ENCODE measurements around the gene EPB41L5. TPM values are rescaled to one million over a fixed set of nuclear protein-coding genes. Genes with fewer than 3 reads are reported as not detected.

Gene EPB41L5
- total and polyA plus RNA-seq, 10 of the 15 experiments (the other 5 are each of a cell fraction or from before 2014, with no cell fraction given), result 2.1 to 20.4 (median 8.2) TPM

DNA sequence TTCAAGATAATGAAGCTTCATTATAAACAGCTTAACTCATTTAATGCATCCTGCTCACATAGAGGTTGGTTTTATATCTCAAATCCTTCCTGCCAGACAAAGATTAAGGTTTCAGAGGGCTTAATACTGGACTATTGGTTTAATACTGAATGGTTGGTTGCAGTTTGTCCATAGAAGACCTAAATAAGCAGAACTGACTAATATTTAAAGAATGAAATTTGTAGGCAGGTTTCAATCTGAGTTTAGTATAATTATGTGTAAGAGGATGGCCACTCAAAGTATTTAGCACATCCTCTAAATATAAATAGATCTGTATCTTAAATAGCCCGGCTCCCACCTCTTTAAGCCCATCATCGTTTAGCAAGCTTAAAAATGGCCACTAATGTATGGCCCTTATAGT is 92.5 kb downstream of the EPB41L5 start (continued):
- TF ChIP-seq, protein P1, sequence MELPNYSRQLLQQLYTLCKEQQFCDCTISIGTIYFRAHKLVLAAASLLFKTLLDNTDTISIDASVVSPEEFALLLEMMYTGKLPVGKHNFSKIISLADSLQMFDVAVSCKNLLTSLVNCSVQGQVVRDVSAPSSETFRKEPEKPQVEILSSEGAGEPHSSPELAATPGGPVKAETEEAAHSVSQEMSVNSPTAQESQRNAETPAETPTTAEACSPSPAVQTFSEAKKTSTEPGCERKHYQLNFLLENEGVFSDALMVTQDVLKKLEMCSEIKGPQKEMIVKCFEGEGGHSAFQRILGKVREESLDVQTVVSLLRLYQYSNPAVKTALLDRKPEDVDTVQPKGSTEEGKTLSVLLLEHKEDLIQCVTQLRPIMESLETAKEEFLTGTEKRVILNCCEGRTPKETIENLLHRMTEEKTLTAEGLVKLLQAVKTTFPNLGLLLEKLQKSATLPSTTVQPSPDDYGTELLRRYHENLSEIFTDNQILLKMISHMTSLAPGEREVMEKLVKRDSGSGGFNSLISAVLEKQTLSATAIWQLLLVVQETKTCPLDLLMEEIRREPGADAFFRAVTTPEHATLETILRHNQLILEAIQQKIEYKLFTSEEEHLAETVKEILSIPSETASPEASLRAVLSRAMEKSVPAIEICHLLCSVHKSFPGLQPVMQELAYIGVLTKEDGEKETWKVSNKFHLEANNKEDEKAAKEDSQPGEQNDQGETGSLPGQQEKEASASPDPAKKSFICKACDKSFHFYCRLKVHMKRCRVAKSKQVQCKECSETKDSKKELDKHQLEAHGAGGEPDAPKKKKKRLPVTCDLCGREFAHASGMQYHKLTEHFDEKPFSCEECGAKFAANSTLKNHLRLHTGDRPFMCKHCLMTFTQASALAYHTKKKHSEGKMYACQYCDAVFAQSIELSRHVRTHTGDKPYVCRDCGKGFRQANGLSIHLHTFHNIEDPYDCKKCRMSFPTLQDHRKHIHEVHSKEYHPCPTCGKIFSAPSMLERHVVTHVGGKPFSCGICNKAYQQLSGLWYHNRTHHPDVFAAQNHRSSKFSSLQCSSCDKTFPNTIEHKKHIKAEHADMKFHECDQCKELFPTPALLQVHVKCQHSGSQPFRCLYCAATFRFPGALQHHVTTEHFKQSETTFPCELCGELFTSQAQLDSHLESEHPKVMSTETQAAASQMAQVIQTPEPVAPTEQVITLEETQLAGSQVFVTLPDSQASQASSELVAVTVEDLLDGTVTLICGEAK (IDR thresholded peaks at IDR 0.05; ENCODE audit: borderline replicate concordance), result no peak
- TF ChIP-seq, protein P2, sequence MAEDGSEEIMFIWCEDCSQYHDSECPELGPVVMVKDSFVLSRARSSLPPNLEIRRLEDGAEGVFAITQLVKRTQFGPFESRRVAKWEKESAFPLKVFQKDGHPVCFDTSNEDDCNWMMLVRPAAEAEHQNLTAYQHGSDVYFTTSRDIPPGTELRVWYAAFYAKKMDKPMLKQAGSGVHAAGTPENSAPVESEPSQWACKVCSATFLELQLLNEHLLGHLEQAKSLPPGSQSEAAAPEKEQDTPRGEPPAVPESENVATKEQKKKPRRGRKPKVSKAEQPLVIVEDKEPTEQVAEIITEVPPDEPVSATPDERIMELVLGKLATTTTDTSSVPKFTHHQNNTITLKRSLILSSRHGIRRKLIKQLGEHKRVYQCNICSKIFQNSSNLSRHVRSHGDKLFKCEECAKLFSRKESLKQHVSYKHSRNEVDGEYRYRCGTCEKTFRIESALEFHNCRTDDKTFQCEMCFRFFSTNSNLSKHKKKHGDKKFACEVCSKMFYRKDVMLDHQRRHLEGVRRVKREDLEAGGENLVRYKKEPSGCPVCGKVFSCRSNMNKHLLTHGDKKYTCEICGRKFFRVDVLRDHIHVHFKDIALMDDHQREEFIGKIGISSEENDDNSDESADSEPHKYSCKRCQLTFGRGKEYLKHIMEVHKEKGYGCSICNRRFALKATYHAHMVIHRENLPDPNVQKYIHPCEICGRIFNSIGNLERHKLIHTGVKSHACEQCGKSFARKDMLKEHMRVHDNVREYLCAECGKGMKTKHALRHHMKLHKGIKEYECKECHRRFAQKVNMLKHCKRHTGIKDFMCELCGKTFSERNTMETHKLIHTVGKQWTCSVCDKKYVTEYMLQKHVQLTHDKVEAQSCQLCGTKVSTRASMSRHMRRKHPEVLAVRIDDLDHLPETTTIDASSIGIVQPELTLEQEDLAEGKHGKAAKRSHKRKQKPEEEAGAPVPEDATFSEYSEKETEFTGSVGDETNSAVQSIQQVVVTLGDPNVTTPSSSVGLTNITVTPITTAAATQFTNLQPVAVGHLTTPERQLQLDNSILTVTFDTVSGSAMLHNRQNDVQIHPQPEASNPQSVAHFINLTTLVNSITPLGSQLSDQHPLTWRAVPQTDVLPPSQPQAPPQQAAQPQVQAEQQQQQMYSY (CRISPR knock-in tag; IDR thresholded peaks at IDR 0.05), result no peak
- TF ChIP-seq ZNF384 (IDR thresholded peaks at IDR 0.05; ENCODE audit: borderline replicate concordance, low read depth, low read length) (no peak), NFYA (IDR thresholded peaks at IDR 0.05; ENCODE audit: borderline replicate concordance, low read depth, low read length) (no peak), CBX5 (IDR thresholded peaks at IDR 0.05; ENCODE audit: low read depth) (peak; percentile 49; the same call in 1 of the 2 replicates), TCF7 (IDR thresholded peaks at IDR 0.05; ENCODE audit: borderline replicate concordance) (0 out of 2 replicates have a peak, but pooled peaks have one; percentile 19), KLF5 (IDR thresholded peaks at IDR 0.05; ENCODE audit: partially characterized antibody) (no peak), CREM (IDR thresholded peaks at IDR 0.05; ENCODE audit: low read depth) (peak; percentile 80; the same call in 1 of the 2 replicates), IRF4 (IDR thresholded peaks at IDR 0.05; ENCODE audit: low read depth, low read length) (peak; percentile 80; the same call in 1 of the 2 replicates), CEBPB (IDR thresholded peaks at IDR 0.05; ENCODE audit: borderline replicate concordance in 1 of 2, low read depth in 2 of 2, low read length in 2 of 2) (peak in 1 of 2 experiments; percentile 59; a peak in 1 of 4 replicates), FOXM1 (IDR thresholded peaks at IDR 0.05; ENCODE audit: low read depth, low read length) (peak; percentile 81; the same call in 1 of the 2 replicates), DPF2 (IDR thresholded peaks at IDR 0.05) (peak; percentile 65), YY1 (IDR thresholded peaks at IDR 0.05; ENCODE audit: low read depth, low read length) (no peak), SPI1 (IDR thresholded peaks at IDR 0.05; ENCODE audit: borderline replicate concordance, insufficient read depth, low read depth, low read length) (peak; percentile 48)
- TF ChIP-seq, protein P3, sequence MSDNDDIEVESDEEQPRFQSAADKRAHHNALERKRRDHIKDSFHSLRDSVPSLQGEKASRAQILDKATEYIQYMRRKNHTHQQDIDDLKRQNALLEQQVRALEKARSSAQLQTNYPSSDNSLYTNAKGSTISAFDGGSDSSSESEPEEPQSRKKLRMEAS (IDR thresholded peaks at IDR 0.05; ENCODE audit: low read depth, low read length), result no peak
- TF ChIP-seq, protein P4, sequence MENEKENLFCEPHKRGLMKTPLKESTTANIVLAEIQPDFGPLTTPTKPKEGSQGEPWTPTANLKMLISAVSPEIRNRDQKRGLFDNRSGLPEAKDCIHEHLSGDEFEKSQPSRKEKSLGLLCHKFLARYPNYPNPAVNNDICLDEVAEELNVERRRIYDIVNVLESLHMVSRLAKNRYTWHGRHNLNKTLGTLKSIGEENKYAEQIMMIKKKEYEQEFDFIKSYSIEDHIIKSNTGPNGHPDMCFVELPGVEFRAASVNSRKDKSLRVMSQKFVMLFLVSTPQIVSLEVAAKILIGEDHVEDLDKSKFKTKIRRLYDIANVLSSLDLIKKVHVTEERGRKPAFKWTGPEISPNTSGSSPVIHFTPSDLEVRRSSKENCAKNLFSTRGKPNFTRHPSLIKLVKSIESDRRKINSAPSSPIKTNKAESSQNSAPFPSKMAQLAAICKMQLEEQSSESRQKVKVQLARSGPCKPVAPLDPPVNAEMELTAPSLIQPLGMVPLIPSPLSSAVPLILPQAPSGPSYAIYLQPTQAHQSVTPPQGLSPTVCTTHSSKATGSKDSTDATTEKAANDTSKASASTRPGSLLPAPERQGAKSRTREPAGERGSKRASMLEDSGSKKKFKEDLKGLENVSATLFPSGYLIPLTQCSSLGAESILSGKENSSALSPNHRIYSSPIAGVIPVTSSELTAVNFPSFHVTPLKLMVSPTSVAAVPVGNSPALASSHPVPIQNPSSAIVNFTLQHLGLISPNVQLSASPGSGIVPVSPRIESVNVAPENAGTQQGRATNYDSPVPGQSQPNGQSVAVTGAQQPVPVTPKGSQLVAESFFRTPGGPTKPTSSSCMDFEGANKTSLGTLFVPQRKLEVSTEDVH (IDR thresholded peaks at IDR 0.05; ENCODE audit: low read depth, partially characterized antibody), result no peak
- TF ChIP-seq, protein P5, sequence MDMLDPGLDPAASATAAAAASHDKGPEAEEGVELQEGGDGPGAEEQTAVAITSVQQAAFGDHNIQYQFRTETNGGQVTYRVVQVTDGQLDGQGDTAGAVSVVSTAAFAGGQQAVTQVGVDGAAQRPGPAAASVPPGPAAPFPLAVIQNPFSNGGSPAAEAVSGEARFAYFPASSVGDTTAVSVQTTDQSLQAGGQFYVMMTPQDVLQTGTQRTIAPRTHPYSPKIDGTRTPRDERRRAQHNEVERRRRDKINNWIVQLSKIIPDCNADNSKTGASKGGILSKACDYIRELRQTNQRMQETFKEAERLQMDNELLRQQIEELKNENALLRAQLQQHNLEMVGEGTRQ (IDR thresholded peaks at IDR 0.05; ENCODE audit: borderline replicate concordance, low read depth, low read length), result no peak

All from GM12878 (cell line).